H9 (cell line): ENCODE measurements around the gene PRR23E. TPM values are rescaled to one million over a fixed set of nuclear protein-coding genes. Genes with fewer than 3 reads are reported as not detected.

ENCODE experiments used
- DNase-seq: peaks from one replicate; pipeline ENCODE4 v3.0.0-alpha.2; 2017
- H2AFZ ChIP-seq: one replicate; pipeline ENCODE4 v1.6.1; 2013; ENCODE audit warnings: mild to moderate bottlenecking, low read length, control low read depth, moderate library complexity
- H2AK5ac ChIP-seq: 2 replicates; pipeline ENCODE4 v1.6.1; 2013; ENCODE audit warnings: low read length, control low read depth, mixed read lengths; ENCODE audit not compliant: insufficient read length
- H2BK120ac ChIP-seq: one replicate; pipeline ENCODE4 v1.6.1; 2013; ENCODE audit warnings: low read depth, mild to moderate bottlenecking, low read length, control low read depth, inconsistent platforms; ENCODE audit not compliant: poor library complexity, severe bottlenecking
- H2BK12ac ChIP-seq: 2 replicates; pipeline ENCODE4 v1.6.1; 2013; ENCODE audit warnings: low read length, control low read depth, mixed read lengths, low read depth; ENCODE audit not compliant: insufficient read length
- H2BK15ac ChIP-seq: 2 replicates; pipeline ENCODE4 v1.6.1; 2013; ENCODE audit warnings: low read depth, low read length, control low read depth
- H2BK20ac ChIP-seq: one replicate; pipeline ENCODE4 v1.6.1; 2013; ENCODE audit warnings: low read depth, mild to moderate bottlenecking, low read length, control low read depth, inconsistent platforms; ENCODE audit not compliant: poor library complexity, severe bottlenecking
- H2BK5ac ChIP-seq: 2 replicates; pipeline ENCODE4 v1.6.1; 2013; ENCODE audit warnings: low read length, control low read depth, mixed read lengths; ENCODE audit not compliant: insufficient read length
- H3K14ac ChIP-seq: 2 replicates; pipeline ENCODE4 v1.6.1; 2013; ENCODE audit warnings: low read length, control low read depth; ENCODE audit not compliant: insufficient read depth
- H3K18ac ChIP-seq: 2 replicates; pipeline ENCODE4 v1.6.1; 2013; ENCODE audit warnings: low read depth, mild to moderate bottlenecking, mixed read lengths, low read length, control low read depth; ENCODE audit not compliant: insufficient read length
- H3K23ac ChIP-seq: 2 replicates; pipeline ENCODE4 v1.6.1; 2013; ENCODE audit warnings: low read length, control low read depth, mixed read lengths, low read depth; ENCODE audit not compliant: insufficient read length
- H3K23me2 ChIP-seq: 2 replicates; pipeline ENCODE4 v1.6.1; 2013; ENCODE audit warnings: low read depth, mild to moderate bottlenecking, mixed read lengths, low read length, control low read depth; ENCODE audit not compliant: insufficient read length, poor library complexity, severe bottlenecking
- H3K27ac ChIP-seq: 2 replicates; pipeline ENCODE4 v1.5.1; 2013; ENCODE audit warnings: low read length, control low read depth, mixed read lengths, low read depth; ENCODE audit not compliant: insufficient read length
- H3K27me3 ChIP-seq: 2 replicates; pipeline ENCODE4 v1.6.1; 2013; ENCODE audit warnings: low read length, control low read depth, inconsistent platforms; ENCODE audit not compliant: insufficient read depth
- H3K4ac ChIP-seq: 2 replicates; pipeline ENCODE4 v1.6.1; 2013; ENCODE audit warnings: low read depth, mild to moderate bottlenecking, control low read depth, inconsistent platforms, low read length, moderate library complexity
- H3K4me1 ChIP-seq: 2 replicates; pipeline ENCODE4 v1.6.1; 2013; ENCODE audit warnings: low read length, control low read depth, inconsistent platforms; ENCODE audit not compliant: insufficient read depth
- H3K4me2 ChIP-seq: 2 replicates; pipeline ENCODE4 v1.6.1; 2013; ENCODE audit warnings: low read length, control low read depth, mixed read lengths; ENCODE audit not compliant: insufficient read length, insufficient read depth
- H3K56ac ChIP-seq: 2 replicates; pipeline ENCODE4 v1.6.1; 2013; ENCODE audit warnings: low read depth, mild to moderate bottlenecking, mixed read lengths, low read length, control low read depth; ENCODE audit not compliant: insufficient read length
- H3K79me1 ChIP-seq: 2 replicates; pipeline ENCODE4 v1.6.1; 2013; ENCODE audit warnings: low read depth, mild to moderate bottlenecking, moderate library complexity, low read length, control low read depth, inconsistent platforms; ENCODE audit not compliant: insufficient read depth, poor library complexity, severe bottlenecking
- H3K79me2 ChIP-seq: 2 replicates; pipeline ENCODE4 v1.6.1; 2013; ENCODE audit warnings: low read length, control low read depth, inconsistent platforms; ENCODE audit not compliant: insufficient read depth
- H3K9ac ChIP-seq: 2 replicates; pipeline ENCODE4 v1.6.1; 2013; ENCODE audit warnings: low read length, control low read depth, mixed read lengths; ENCODE audit not compliant: insufficient read length; ENCODE audit errors: extremely low read depth
- H3K9me3 ChIP-seq: one replicate; pipeline ENCODE4 v1.6.1; 2013; ENCODE audit warnings: low read depth, low read length, inconsistent platforms; ENCODE audit not compliant: control insufficient read depth
- H3T11ph ChIP-seq: one replicate; pipeline ENCODE4 v1.6.1; 2013; ENCODE audit warnings: mild to moderate bottlenecking, low read length, control low read depth, inconsistent platforms
- H4K20me1 ChIP-seq: one replicate; pipeline ENCODE4 v1.6.1; 2013; ENCODE audit not compliant: control insufficient read depth, insufficient read length, insufficient read depth
- H4K5ac ChIP-seq: 2 replicates; pipeline ENCODE4 v1.6.1; 2013; ENCODE audit warnings: low read depth, mild to moderate bottlenecking, mixed read lengths, low read length, control low read depth; ENCODE audit not compliant: insufficient read length
- H4K8ac ChIP-seq: replicated peaks from 2 replicates; pipeline ENCODE4 v1.6.1; 2013; ENCODE audit warnings: low read length, control low read depth, mixed read lengths, low read depth; ENCODE audit not compliant: insufficient read length
- H4K91ac ChIP-seq: 2 replicates; pipeline ENCODE4 v1.6.1; 2013; ENCODE audit warnings: low read depth, mild to moderate bottlenecking, moderate library complexity, mixed read lengths, low read length, control low read depth; ENCODE audit not compliant: insufficient read length
- H3K27ac Mint-ChIP-seq, 3 experiments: 2 replicates in 2 of 3; 3 replicates in 1 of 3; pipeline ENCODE4 v1.8.0; 2020 to 2021; ENCODE audit warnings: mixed read lengths in 3 of 3, mild to moderate bottlenecking in 1 of 3, moderate library complexity in 1 of 3
- H3K27me3 Mint-ChIP-seq: 2 replicates; pipeline ENCODE4 v1.8.0; 2021; ENCODE audit warnings: low read depth, mild to moderate bottlenecking, moderate library complexity, mixed read lengths
- H3K36me3 Mint-ChIP-seq, 3 experiments: 2 replicates in 2 of 3; 3 replicates in 1 of 3; pipeline ENCODE4 v1.8.0; 2020 to 2021; ENCODE audit warnings: low read depth in 3 of 3, mixed read lengths in 3 of 3; ENCODE audit not compliant: insufficient read depth in 1 of 3
- H3K4me1 Mint-ChIP-seq, 2 experiments: 2 replicates each; pipeline ENCODE4 v1.8.0; 2020; ENCODE audit warnings: mixed read lengths in 2 of 2
- H3K4me3 Mint-ChIP-seq, 2 experiments: 2 replicates in 1 of 2; 3 replicates in 1 of 2; pipeline ENCODE4 v1.8.0; 2020 to 2021; ENCODE audit warnings: mild to moderate bottlenecking in 2 of 2, mixed read lengths in 2 of 2, moderate library complexity in 1 of 2
- H3K9me3 Mint-ChIP-seq, 2 experiments: 2 replicates in 1 of 2; 3 replicates in 1 of 2; pipeline ENCODE4 v1.8.0; 2020; ENCODE audit warnings: mild to moderate bottlenecking in 2 of 2, mixed read lengths in 2 of 2, moderate library complexity in 1 of 2
- CTCF ChIP-seq: fragments of 200-600 bp; sonication (generic); conservative IDR thresholded peaks from 3 replicates; pipeline ENCODE4 v1.8.0; 2021; ENCODE audit warnings: antibody characterized with exemption, mild to moderate bottlenecking
- WGBS: extraction: QIAGEN DNeasy Blood & Tissue Kit; methylation state at CpG from one replicate; pipeline ENCODE4 v1.1.7; 2013; ENCODE audit warnings: missing lambda C conversion rate, low lambda C conversion rate, mixed read lengths; ENCODE audit not compliant: insufficient read length; ENCODE audit errors: extremely low coverage; 5-methylcytosine and 5-hydroxymethylcytosine counted together
- total RNA-seq: library from RNA; stranded (reverse); gene quantifications from 2 replicates; pipeline ENCODE4 v1.2.1, GENCODE V29; 2021

The PRR23E gene
- total RNA-seq, 1 experiment from 2014 or later: not detected

- Histone ChIP-seq H2BK15ac (no peak overlapping the region), H4K5ac (no peak overlapping the region), H3K4ac (no peak overlapping the region), H3K4me1 (no peaks in the 10 kb centered on the region), H2BK12ac (no peak overlapping the region), H3K79me2 (no peaks in the 10 kb centered on the region), H3K4me2 (no peak overlapping the region), H3K79me1 (no peaks in the 10 kb centered on the region), H3K23me2 (no peaks in the 10 kb centered on the region), H4K91ac (no peak overlapping the region), H4K20me1 (no peaks in the 10 kb centered on the region), H2BK120ac (no peak overlapping the region), H2AFZ (no peak overlapping the region), H3K18ac (no peak overlapping the region), H3K9me3 (no peaks in the 10 kb centered on the region), H3K23ac (no peak overlapping the region), H3K14ac (no peak overlapping the region), H2BK5ac (no peak overlapping the region), H3K56ac (no peak overlapping the region), H3K9ac (no peak overlapping the region), H3K27me3 (no peaks in the 10 kb centered on the region), H4K8ac (no peak overlapping the region), H3K27ac (no peak overlapping the region), H3T11ph (no peak overlapping the region), H2BK20ac (no peak overlapping the region), H2AK5ac (no peak overlapping the region)
- peaks cover 0 to 5% of the 10 kb centered on the region in 2 experiments; a peak in 2 of 4 replicates for H3K4me1 Mint-ChIP-seq
- H3K4me3 Mint-ChIP-seq: no peak overlapping the region
- whole genome bisulfite sequencing: no CpG with 5 or more reads among the region's 2 CpGs
- no peaks in the 10 kb centered on the region for H3K36me3 Mint-ChIP-seq
- H3K27ac Mint-ChIP-seq: no peak overlapping the region
- no peak for DNase-seq
- peaks cover 22% of the 10 kb centered on the region for H3K27me3 Mint-ChIP-seq
- no peak for TF ChIP-seq CTCF
- H3K9me3 Mint-ChIP-seq: no peaks in the 10 kb centered on the region
Observed at GRCh38 chr3:127165036-127165435, 27.9 kb upstream of the PRR23E start.
